Calu3 (cell line): ENCODE data around the gene SPTBN1. TPM values are rescaled to one million over a fixed set of nuclear protein-coding genes. Genes with fewer than 3 reads are reported as not detected.

Experiments
- BruUV-seq: library from RNA; stranded (reverse); fragments of 400-500 nt; replicated peaks from 2 replicates; lab custom pipeline; 2021; lab: Mats Ljungman, UMichigan
- CTCF ChIA-PET: fragments of 300-600 bp; sonication (Branson Sonifier 250); formaldehyde crosslinking; loops from one replicate; lab custom pipeline; 2022; ENCODE audit warnings: antibody characterized with exemption; lab: Charles Lee
- DNase-seq: peaks from one replicate; pipeline ENCODE4 v3.0.0; 2022
- H3K27ac Mint-ChIP-seq: one replicate; pipeline ENCODE4 v1.8.0; 2022; ENCODE audit warnings: mixed read lengths; ENCODE audit not compliant: unreplicated experiment
- H3K27me3 Mint-ChIP-seq: one replicate; pipeline ENCODE4 v1.8.0; 2022; ENCODE audit warnings: mixed read lengths; ENCODE audit not compliant: unreplicated experiment
- H3K36me3 Mint-ChIP-seq: one replicate; pipeline ENCODE4 v1.8.0; 2022; ENCODE audit warnings: mild to moderate bottlenecking, moderate library complexity, mixed read lengths; ENCODE audit not compliant: insufficient read depth, unreplicated experiment
- H3K4me1 Mint-ChIP-seq: one replicate; pipeline ENCODE4 v1.8.0; 2022; ENCODE audit warnings: mild to moderate bottlenecking, low read depth, mixed read lengths; ENCODE audit not compliant: unreplicated experiment
- H3K4me3 Mint-ChIP-seq: one replicate; pipeline ENCODE4 v1.8.0; 2022; ENCODE audit warnings: mild to moderate bottlenecking, low read depth, moderate library complexity, mixed read lengths; ENCODE audit not compliant: unreplicated experiment
- H3K9me3 Mint-ChIP-seq: one replicate; pipeline ENCODE4 v1.8.0; 2022; ENCODE audit warnings: low read depth, mixed read lengths; ENCODE audit not compliant: unreplicated experiment
- intact Hi-C: fragments of 100-400 bp; cut with micrococcal nuclease; formaldehyde crosslinking; loops from one replicate; pipeline ENCODE4 v1.10.0; 2022; ENCODE audit not compliant: unreplicated experiment
- total RNA-seq: library from RNA; stranded (reverse); gene quantifications from 2 replicates; pipeline ENCODE4 v1.2.3, GENCODE V29; 2022
- TF ChIP-seq, protein P1 (sequence below): fragments of 200-600 bp; IDR thresholded peaks from one replicate; pipeline ENCODE4 v1.8.0; 2022; ENCODE audit warnings: antibody characterized with exemption; ENCODE audit not compliant: unreplicated experiment

Gene SPTBN1
- total RNA-seq, 1 experiment from 2014 or later: 611 TPM

DNA sequence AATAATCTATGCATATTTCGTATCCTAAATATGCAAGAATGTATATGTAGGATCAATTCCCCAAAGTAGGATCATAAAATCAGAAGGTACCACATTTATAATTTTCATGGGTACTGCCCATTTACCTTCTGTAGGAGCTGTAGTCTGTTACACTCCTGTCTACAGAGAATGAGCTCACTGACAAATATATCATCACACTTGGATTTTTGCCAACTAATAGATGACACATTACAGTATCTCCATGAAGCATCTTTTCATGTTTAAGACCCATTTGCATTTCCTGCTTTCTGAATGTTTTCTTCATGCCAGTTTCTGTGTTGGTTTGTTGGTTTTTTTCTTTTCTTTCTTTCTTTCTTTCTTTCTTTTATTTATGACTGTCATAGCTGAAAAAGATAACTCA is 196.4 kb downstream of the SPTBN1 start:
- Mint-ChIP-seq H3K27ac (peak overlapping the region; percentile 65), H3K4me3 (no peak overlapping the region), H3K36me3 (peaks cover 97% of the 10 kb centered on the region), H3K4me1 (peaks cover 21% of the 10 kb centered on the region), H3K27me3 (no peaks in the 10 kb centered on the region), H3K9me3 (no peaks in the 10 kb centered on the region)
- TF ChIP-seq, protein P1, sequence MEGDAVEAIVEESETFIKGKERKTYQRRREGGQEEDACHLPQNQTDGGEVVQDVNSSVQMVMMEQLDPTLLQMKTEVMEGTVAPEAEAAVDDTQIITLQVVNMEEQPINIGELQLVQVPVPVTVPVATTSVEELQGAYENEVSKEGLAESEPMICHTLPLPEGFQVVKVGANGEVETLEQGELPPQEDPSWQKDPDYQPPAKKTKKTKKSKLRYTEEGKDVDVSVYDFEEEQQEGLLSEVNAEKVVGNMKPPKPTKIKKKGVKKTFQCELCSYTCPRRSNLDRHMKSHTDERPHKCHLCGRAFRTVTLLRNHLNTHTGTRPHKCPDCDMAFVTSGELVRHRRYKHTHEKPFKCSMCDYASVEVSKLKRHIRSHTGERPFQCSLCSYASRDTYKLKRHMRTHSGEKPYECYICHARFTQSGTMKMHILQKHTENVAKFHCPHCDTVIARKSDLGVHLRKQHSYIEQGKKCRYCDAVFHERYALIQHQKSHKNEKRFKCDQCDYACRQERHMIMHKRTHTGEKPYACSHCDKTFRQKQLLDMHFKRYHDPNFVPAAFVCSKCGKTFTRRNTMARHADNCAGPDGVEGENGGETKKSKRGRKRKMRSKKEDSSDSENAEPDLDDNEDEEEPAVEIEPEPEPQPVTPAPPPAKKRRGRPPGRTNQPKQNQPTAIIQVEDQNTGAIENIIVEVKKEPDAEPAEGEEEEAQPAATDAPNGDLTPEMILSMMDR: no peak
- intact Hi-C loops: no loop called here
- DNase-seq: no peak
- no TSS peak for BruUV-seq
- CTCF ChIA-PET: interaction anchor here (0.5 kb wide), 1 partner anchor 42 kb away, joined by 3 read pairs; no protein-coding TSS in a partner anchor

DNA sequence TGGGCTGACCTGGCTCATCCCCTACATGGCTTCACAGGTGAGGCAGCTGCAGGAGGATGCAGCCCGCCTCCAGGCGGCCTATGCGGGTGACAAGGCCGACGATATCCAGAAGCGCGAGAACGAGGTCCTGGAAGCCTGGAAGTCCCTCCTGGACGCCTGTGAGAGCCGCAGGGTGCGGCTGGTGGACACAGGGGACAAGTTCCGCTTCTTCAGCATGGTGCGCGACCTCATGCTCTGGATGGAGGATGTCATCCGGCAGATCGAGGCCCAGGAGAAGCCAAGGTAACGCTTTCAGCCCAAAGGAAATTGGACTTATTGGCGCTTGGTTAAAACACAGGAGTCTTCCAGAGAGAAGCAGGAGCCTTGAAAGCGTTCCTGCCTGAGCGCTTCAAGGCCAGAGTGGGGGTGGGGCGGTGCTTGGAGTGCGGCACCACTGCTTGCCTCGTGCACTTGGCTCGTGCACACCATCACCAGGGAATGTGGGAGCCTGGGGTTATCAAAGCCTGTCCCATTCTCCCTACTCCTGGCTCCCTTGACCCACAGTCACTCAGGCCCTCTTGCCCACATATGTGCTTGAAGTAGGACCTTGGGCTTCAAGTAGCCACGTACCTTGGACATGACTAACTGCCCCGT is 197.6 kb downstream of the SPTBN1 start:
- H3K27ac Mint-ChIP-seq: no peak overlapping the region
- intact Hi-C loops: no loop called here
- no TSS peak for BruUV-seq
- no peaks in the 10 kb centered on the region for H3K27me3 Mint-ChIP-seq
- no peaks in the 10 kb centered on the region for H3K9me3 Mint-ChIP-seq
- DNase-seq: no peak
- TF ChIP-seq, protein P1: no peak
- H3K4me3 Mint-ChIP-seq: no peak overlapping the region
- peaks cover 95% of the 10 kb centered on the region for H3K36me3 Mint-ChIP-seq
- peaks cover 18% of the 10 kb centered on the region for H3K4me1 Mint-ChIP-seq
- CTCF ChIA-PET: no interaction called here

DNA sequence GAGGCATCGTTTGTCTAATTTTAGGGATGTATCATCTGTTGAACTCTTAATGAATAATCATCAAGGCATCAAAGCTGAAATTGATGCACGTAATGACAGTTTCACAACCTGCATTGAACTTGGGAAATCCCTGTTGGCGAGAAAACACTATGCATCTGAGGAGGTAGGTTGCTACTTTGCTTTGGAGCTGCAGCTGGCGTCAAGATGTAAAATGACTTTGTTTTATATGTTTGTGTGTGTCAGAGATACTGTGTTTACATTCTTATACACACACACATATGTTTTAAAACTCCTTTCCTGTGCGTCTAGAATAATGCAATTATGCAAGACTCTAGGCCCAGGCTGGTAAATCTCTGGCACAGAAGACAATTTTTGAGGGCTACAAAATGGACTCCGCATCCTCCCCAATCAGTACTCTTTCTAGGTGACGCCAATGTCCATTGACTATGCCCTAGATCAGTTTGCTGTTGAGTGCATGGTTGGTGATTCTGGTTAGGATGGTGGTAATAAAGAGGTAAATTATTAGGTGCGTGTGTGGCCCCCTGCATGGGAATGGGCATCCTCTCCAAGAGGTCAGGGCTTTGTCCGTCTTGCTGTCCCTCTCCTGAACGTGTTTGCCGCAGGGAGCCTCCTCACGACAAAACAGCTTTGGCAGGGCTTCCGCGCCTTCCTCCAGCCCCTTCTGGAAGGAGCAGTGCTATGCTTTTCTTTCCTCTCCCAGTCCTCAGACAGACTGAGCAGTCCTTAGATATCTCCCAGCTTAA is 199.1 kb downstream of the SPTBN1 start:
- H3K4me3 Mint-ChIP-seq: no peak overlapping the region
- DNase-seq: no peak
- H3K27me3 Mint-ChIP-seq: no peaks in the 10 kb centered on the region
- peaks cover 13% of the 10 kb centered on the region for H3K4me1 Mint-ChIP-seq
- BruUV-seq: no TSS peak
- CTCF ChIA-PET: no interaction called here
- intact Hi-C loops: no loop called here
- no peak overlapping the region for H3K27ac Mint-ChIP-seq
- TF ChIP-seq, protein P1: no peak
- no peaks in the 10 kb centered on the region for H3K9me3 Mint-ChIP-seq
- peaks cover 96% of the 10 kb centered on the region for H3K36me3 Mint-ChIP-seq

DNA sequence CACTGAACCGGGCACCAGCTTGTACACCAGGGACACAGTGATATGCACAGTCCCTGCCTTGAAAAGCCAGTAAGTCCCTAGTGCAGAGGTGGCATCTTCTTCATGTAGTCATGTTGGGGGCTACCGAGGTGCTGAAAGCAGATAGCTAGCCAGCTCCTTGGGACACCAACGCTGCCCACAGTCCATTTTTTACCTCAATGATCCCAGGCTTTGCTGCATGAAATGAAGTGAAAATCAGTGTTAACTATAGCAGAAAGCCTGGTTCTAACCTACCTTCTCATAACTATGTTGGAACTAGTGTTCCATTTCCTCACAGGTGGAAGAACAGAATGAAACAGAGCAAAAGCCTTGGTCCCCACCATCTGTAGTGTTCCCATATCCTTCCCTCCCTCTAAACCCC is 200.7 kb downstream of the SPTBN1 start:
- intact Hi-C loops: no loop called here
- Mint-ChIP-seq H3K27me3 (no peaks in the 10 kb centered on the region), H3K27ac (no peak overlapping the region), H3K9me3 (no peaks in the 10 kb centered on the region), H3K4me1 (peaks cover 13% of the 10 kb centered on the region), H3K36me3 (peaks cover 97% of the 10 kb centered on the region), H3K4me3 (no peak overlapping the region)
- TF ChIP-seq, protein P1: no peak
- BruUV-seq: no TSS peak
- CTCF ChIA-PET: interaction anchor here (0.8 kb wide), 1 partner anchor 550 kb away, joined by 3 read pairs; no protein-coding TSS in a partner anchor
- DNase-seq: no peak
